HG02981 (cell line): Measurements from ENCODE around the gene CATSPERD.

Experiments used
- ATAC-seq: cut with Tn5 transposase; IDR thresholded peaks from one replicate; pipeline ENCODE4 v1.9.1; 2021; ENCODE audit warnings: mild to moderate bottlenecking, moderate library complexity; ENCODE audit not compliant: unreplicated experiment

CATSPERD gene

GRCh38 chr19:5784581-5785147 lies 64.2 kb downstream of the CATSPERD start, which contains the start of gene PRR22:
Gene PRR22, minus strand, starts transcription at chr19:5784746. Its CDS starts 86 bp downstream, at chr19:5784660.
- no peak for ATAC-seq

DNA sequence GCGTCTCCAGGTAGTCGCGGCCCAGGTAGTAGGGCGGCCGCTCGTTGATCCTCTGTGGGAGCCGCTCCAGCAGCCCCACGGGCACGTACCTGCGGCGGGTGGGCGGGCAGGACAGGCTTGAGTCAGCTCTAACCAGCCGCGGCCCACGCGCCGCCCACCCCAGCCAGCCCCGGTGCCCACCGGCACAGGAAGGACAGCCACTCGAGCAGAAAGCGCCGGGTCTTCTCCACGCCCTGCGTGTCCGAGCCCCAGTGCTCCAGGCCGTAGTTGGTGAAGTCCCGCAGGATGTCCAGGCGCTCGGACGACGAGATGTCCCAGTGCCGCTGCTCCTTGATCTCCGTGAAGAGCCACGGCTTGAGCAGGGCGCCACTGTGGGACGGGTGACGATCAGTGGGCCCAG lies 65.0 kb downstream of the CATSPERD start:
- no peak for ATAC-seq

DNA sequence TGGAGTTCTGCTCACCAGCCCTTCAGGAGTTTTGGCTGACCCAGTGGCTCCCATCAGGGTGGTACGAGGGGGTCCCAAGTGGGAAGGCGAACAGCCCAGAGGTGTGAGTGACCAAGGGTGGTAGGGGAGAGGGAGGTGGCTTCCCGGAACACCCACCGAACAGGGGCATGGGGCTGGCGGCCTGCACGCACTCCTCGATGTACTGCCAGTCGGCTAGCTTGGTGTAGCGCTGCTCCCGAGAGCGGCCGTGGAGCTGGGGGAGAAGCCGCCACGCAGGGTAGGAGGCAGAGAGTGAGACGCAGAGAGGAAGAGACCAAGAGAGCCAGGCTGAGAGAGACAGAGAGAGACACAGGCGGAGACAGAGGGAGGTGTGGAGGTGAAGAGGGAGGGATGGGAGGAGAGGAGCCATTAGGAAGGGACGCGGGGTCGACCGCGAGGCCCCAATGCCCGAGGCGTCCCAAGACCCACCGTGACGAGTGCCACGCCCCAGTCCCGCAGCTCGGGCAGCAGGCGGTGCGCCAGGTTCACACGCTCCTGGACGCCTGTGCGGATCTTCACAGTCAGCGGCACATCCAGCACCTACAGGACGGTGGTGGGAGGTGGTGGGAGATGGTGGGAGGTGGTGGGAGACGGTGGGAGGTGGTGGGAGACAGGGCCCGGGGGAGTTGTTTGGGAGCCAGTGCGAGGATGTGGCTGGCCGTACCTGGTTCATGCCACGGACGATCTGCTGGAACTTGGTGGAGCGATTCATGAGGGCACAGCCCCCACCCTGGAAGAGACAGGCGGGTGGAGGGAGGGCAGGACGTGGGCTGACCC lies 66.4 kb downstream of the CATSPERD start:
- ATAC-seq: no peak

DNA sequence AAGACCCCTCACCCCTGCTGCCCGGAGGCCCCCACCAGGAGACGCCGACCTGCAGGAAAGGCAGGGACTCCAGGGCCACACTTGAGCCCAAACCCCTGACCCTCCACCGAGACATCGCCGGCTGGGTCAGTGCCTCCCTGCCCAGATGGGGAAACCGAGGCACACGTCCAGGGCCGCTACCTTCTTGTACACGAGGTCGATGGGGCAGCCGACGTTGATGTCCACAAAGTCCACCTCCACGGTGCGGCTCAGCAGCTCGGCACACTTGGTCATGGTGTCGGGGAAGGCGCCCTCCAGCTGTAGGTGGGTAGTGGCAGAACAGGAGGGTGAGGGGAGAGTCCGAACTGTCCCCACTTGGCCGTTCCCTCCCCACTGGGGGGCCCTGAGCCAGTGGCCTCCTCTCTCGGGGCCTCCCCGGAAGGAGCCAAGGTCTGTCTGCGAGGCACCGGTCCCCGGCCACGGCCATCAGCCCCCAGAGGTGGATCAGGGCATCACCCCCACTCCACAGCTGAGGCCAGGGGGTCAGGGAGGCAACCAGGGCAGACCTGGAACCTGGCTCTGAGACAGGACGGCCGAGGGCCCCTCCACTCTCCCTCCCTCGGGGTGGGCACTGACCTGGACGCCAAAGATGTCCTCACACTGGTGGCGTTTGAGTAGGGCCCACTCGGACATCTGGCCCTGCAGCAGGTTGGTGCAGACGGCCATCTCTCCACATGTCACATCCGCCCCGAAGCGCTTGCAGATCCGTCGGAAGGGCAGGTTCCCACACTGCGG lies 67.2 kb downstream of the CATSPERD start:
- no peak for ATAC-seq

- ATAC-seq: no peak
Observed at GRCh38 chr19:5788422-5788821, 68.0 kb downstream of the CATSPERD start.

- ATAC-seq: no peak
Observed at GRCh38 chr19:5789351-5789761, 68.9 kb downstream of the CATSPERD start.

DNA sequence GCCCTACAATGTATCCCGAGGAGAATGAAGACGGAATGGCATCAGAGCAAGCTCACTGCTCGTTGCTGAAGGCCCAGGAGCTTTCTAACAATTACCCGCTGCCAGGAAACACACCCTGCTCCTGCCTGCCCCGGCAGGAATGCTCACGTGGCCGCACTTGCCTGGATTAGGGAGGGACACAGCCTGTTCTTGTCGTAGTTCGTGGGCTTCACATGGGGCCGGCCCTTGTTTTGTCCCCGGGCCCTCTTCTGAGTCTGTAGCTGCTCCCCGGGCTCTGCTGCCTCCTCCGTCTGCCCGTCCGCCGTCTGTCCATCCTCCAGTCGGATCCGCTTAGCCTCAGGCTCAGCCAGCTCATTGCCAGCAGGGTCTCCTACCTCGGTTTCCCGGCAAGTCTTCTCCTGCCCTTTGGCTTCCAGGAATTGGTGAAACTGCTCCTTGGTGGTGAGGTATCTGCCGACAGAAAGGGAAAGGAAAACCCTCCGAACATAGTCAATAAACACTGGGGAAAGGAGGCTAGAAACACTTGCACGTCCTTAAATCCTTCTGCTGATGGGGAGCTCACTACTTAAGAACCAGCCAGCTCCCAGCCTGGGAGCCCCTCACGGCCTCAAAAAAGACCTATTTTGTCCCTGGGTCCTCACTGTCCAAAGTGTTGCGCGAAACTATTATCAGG lies 69.6 kb downstream of the CATSPERD start:
- ATAC-seq: no peak

DNA sequence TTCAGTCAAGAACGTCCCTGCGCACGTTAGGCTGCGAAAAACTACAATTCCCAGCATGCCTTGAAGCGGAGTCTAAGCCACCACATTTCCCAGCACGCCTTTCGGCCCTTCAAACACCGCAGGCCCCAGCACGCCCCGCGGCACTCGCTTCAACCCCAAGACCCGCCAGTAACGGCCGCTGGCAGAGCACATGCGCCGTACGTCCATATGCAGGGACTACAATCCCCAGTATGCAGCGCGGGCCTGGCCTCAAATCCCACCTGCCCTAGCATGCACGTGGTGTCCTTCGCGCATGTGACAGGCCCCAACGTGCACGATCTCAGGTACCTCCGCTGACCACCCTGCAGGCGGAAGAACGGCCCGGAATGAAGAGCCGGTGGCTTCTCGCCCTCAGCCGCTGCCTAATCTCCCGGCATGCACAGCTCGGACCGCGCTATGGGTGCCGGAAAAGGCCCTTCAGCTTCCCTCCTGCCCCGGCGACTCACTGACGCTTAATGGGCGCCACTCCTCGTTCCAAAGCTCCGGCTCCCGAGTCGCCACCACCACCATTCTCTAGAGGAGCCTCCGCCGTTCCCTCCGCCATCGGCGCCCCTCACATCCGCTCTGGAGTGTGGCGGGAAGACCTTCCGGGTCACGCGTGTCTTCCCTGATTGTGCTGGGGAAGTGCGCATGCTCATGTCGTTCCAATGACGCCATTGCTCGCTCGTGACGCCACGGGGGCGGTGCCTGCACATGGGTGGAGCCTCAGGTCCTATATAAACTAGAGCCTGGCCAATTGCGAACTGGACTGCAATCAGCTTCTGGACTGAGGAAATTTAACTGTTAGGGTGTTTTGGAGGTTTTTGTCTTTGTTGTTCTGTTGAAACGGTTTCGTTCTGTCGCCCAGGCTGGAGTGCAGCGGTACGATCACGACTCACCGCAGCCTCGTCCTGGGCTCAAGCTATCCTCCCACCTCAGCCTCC lies 70.4 kb downstream of the CATSPERD start, which contains the start of gene DUS3L:
TSS of gene DUS3L (minus strand) at position 605 of the 962 bp plus-strand sequence. CDS start at position 583, 22 bp downstream.
- ATAC-seq: peak; percentile 89

DNA sequence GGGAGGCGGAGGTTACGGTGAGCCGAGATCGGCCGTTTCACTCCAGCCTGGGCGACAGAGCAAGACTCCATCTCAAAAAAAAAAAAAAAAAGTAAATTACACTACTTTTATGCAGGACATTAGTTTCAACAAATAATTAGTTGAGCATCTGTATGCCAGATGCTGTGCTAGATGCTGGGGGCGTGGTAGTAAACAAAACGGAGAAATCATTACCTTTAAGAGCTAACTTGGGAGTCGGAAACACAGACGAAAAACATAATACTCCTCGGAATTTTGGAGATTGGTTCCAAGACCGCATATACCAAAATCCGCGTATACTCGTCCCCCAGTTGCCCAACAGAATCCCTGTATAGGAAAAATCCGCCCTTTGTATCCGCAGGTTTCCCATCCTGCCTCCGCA lies 71.8 kb downstream of the CATSPERD start:
- no peak for ATAC-seq

- no peak for ATAC-seq
Observed at GRCh38 chr19:5793188-5793587, 72.8 kb downstream of the CATSPERD start.

DNA sequence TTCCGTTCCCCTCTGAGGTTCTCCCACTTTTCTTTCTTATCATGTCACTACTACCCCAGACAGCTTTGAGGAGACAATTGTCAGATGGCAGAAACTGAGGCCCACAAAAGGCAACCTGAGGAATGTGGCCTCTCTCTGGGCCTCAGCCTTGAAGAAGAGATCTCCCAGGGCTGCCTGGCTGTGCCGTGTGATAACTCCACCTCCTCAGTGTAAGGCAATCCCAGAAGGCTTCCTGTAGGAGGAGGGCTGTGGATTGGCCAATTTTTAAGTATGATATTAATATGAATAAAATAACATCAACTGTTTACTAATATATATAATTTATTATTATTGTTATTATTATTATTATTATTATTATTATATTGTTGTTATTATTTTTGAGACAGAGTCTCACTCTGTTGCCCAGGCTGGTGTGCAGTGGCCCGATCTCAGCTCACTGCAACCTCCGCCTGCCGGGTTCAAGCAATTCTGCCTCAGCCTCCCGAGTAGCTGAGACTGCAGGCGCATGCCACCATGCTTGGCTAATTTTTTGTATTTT lies 75.0 kb downstream of the CATSPERD start:
- ATAC-seq: no peak

- ATAC-seq: no peak
Observed at GRCh38 chr19:5798244-5798643, 77.8 kb downstream of the CATSPERD start.

- ATAC-seq: no peak
Observed at GRCh38 chr19:5799247-5800241, 79.1 kb downstream of the CATSPERD start.

GRCh38 chr19:5800361-5801270 lies 80.2 kb downstream of the CATSPERD start:
- ATAC-seq: no peak

DNA sequence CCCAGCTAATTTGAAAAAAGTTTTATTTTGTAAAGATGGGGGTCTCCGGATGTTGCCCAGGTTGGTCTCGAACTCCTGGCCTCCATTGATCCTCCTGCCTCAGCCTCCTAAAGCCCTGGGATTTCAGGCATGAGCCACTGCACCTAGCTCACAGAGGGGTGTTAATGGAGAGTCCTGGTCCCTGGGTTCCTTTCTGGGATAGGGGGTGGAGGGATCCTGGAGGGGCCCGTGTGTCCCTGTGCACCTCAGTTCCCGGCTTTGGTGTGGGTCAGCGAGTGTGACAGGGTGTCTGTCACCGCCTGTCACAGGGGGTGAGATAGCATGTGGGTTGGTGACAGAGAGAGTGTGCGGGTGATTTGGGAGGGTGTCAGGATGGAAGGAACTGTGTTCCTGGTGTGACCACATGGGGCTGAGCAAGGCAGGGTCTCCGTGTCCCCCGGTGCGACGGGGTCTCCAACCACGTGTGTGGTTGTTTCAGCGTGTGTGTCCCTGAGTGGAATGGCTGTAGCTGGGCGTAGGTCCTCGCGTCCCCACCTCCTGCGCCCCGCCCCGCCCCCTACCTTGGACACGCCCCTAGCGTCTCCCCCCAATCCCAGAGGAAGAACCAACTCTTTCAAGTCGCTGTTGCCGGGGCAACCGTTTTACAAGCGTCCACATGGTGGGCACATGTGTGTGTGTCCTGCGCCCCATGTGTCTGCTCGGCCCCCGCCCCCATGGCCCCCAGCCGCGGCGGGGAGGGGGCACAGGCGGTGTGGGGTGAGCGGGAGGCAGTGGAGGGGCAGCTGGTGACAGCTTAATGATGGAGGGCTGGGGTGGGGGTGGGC lies 81.6 kb downstream of the CATSPERD start:
- ATAC-seq: no peak

DNA sequence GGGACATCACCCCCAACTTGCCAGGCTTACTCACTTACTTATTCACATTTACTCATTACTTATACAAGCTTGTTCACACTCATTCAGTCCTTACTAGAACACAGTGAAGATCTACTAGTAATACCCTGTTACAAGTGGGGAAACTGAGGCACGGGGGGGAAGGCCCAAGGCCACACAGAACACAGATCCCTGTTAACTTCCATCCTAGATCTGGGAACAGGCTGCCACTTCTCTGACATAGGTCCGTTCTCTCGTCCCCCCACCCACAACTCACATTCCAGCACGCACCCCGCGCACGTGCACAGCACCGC lies 83.0 kb downstream of the CATSPERD start:
- ATAC-seq: no peak
